Hepatocyte (in vitro differentiated cells): ENCODE measurements around the gene DDC. TPM values are rescaled to one million over a fixed set of nuclear protein-coding genes. Genes with fewer than 3 reads are reported as not detected.
A peak's percentile ranks its signal among the peaks of the same experiment; 100 is the strongest.

Source experiments
- DNase-seq: peaks from one replicate; pipeline ENCODE4 v3.0.0-alpha.2; 2016; ENCODE audit warnings: low spot score
- H2AFZ ChIP-seq: fragments of 200-600 bp; sonication (generic); 2 replicates; pipeline ENCODE4 v1.6.0; 2016; ENCODE audit warnings: antibody characterized with exemption, mild to moderate bottlenecking
- H3K27ac ChIP-seq: fragments of 200-600 bp; sonication (generic); 2 replicates; pipeline ENCODE4 v1.5.1; 2016; ENCODE audit warnings: mild to moderate bottlenecking
- H3K27me3 ChIP-seq: fragments of 200-600 bp; sonication (generic); 2 replicates; pipeline ENCODE4 v1.6.1; 2016
- H3K36me3 ChIP-seq: fragments of 200-600 bp; sonication (generic); replicated peaks from 2 replicates; pipeline ENCODE4 v1.5.1; 2016; ENCODE audit warnings: low read depth; ENCODE audit not compliant: insufficient read depth
- H3K4me1 ChIP-seq: fragments of 200-600 bp; sonication (generic); 2 replicates; pipeline ENCODE4 v1.5.1; 2016; ENCODE audit warnings: mild to moderate bottlenecking, moderate library complexity; ENCODE audit not compliant: insufficient read depth
- H3K4me2 ChIP-seq: fragments of 200-600 bp; sonication (generic); 2 replicates; pipeline ENCODE4 v1.6.0; 2016
- H3K4me3 ChIP-seq: fragments of 200-600 bp; sonication (generic); 2 replicates; pipeline ENCODE4 v1.5.1; 2016; ENCODE audit warnings: mild to moderate bottlenecking
- H3K79me2 ChIP-seq: fragments of 200-600 bp; sonication (generic); 2 replicates; pipeline ENCODE4 v1.6.0; 2017; ENCODE audit warnings: mild to moderate bottlenecking
- H3K9me2 ChIP-seq: fragments of 200-600 bp; sonication (generic); replicated peaks from 2 replicates; pipeline ENCODE4 v1.6.0; 2017; ENCODE audit warnings: mild to moderate bottlenecking; ENCODE audit not compliant: insufficient read depth
- H3K9me3 ChIP-seq: fragments of 200-600 bp; sonication (generic); 2 replicates; pipeline ENCODE4 v1.5.1; 2016; ENCODE audit warnings: low read depth, mild to moderate bottlenecking
- H4K20me1 ChIP-seq: fragments of 200-600 bp; sonication (generic); 2 replicates; pipeline ENCODE4 v1.6.0; 2016; ENCODE audit warnings: mild to moderate bottlenecking; ENCODE audit not compliant: insufficient read depth, poor library complexity, severe bottlenecking
- CTCF ChIP-seq: fragments of 200-600 bp; sonication (generic); IDR thresholded peaks from 2 replicates; pipeline ENCODE4 v1.5.1; 2016; ENCODE audit warnings: antibody characterized with exemption, mild to moderate bottlenecking; ENCODE audit not compliant: poor library complexity
- EZH2 ChIP-seq: fragments of 200-600 bp; sonication (generic); IDR thresholded peaks from 2 replicates; pipeline ENCODE4 v1.6.1; 2016; ENCODE audit warnings: antibody characterized with exemption, mild to moderate bottlenecking, borderline replicate concordance
- EZH2phosphoT487 ChIP-seq: fragments of 200-600 bp; sonication (generic); IDR thresholded peaks from one replicate; pipeline ENCODE4 v1.6.1; 2018; ENCODE audit warnings: antibody characterized with exemption, mild to moderate bottlenecking, low read depth, moderate library complexity; ENCODE audit not compliant: unreplicated experiment, severe bottlenecking
- WGBS: methylation state at CpG from one replicate; pipeline ENCODE4 v1.1.6; 2016; ENCODE audit warnings: low lambda C conversion rate; ENCODE audit errors: missing lambda C conversion rate; 5-methylcytosine and 5-hydroxymethylcytosine counted together
- polyA plus RNA-seq: library from polyadenylated mRNA; unstranded; fragments of >200 nt; fragmentation: Nextera tagmentation; extraction: Ambion mirVana; gene quantifications from 2 replicates; pipeline ENCODE4 v1.2.1, GENCODE V29; 2016
- total RNA-seq: library from RNA; depleted of rRNA; stranded (reverse); fragments of >200 nt; gene quantifications from 2 replicates; pipeline ENCODE4 v1.2.3, GENCODE V29; 2014

Gene DDC
- total and polyA plus RNA-seq, 2 experiments from 2014 or later, result 42.4 to 56.1 TPM

- Histone ChIP-seq H2AFZ (no peak overlapping the region), H3K79me2 (no peaks in the 10 kb centered on the region), H3K4me3 (no peak overlapping the region), H3K9me2 (no peaks in the 10 kb centered on the region), H3K9me3 (no peaks in the 10 kb centered on the region), H4K20me1 (no peaks in the 10 kb centered on the region), H3K27me3 (no peaks in the 10 kb centered on the region), H3K4me2 (no peak overlapping the region), H3K27ac (peak overlapping the region; percentile 78), H3K36me3 (no peaks in the 10 kb centered on the region), H3K4me1 (no peaks in the 10 kb centered on the region)
- no peak for DNase-seq
- WGBS, result 79% methylated on average over 14 of the region's 14 CpGs
- TF ChIP-seq EZH2phosphoT487 (no peak), CTCF (no peak), EZH2 (no peak)
These were observed 51.9 kb downstream of the DDC start for GRCh38 chr7:50513166-50513871.

- no peak for TF ChIP-seq CTCF
- TF ChIP-seq EZH2, result no peak
- TF ChIP-seq EZH2phosphoT487, result no peak
- Histone ChIP-seq H3K9me2 (no peaks in the 10 kb centered on the region), H4K20me1 (no peaks in the 10 kb centered on the region), H3K9me3 (no peaks in the 10 kb centered on the region), H2AFZ (no peak overlapping the region), H3K4me1 (no peaks in the 10 kb centered on the region), H3K79me2 (no peaks in the 10 kb centered on the region), H3K27me3 (no peaks in the 10 kb centered on the region), H3K4me3 (no peak overlapping the region), H3K36me3 (no peaks in the 10 kb centered on the region), H3K4me2 (no peak overlapping the region), H3K27ac (peak overlapping the region; percentile 78)
- DNase-seq, result no peak
These were observed 52.8 kb downstream of the DDC start for GRCh38 chr7:50512384-50512783.

DNA sequence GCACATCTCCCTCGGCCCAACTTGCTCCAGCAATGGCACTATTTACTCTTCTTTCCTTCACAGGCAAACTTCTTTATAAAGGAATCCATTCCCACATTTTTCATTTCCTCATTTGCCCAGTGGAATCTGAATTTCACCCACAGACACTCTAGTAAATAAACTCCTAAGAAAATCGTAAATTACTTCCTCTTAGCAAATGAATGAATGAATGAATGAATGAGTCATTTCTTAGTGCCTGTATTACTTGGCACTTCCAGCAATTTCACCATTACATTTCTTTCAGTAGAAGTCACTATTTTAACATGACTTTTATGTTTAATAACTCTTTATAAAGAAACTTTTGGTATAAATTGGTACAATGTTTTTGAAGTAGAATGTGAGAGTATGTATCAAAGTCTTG, 55.7 kb downstream of the DDC start:
- Histone ChIP-seq H3K27me3 (no peaks in the 10 kb centered on the region), H3K4me1 (no peaks in the 10 kb centered on the region), H2AFZ (no peak overlapping the region), H3K9me3 (no peaks in the 10 kb centered on the region), H3K36me3 (no peaks in the 10 kb centered on the region), H3K4me3 (no peak overlapping the region), H3K9me2 (no peaks in the 10 kb centered on the region), H3K4me2 (no peak overlapping the region), H3K27ac (no peak overlapping the region), H3K79me2 (no peaks in the 10 kb centered on the region), H4K20me1 (no peaks in the 10 kb centered on the region)
- TF ChIP-seq CTCF, result no peak
- no peak for TF ChIP-seq EZH2
- TF ChIP-seq EZH2phosphoT487, result no peak
- no peak for DNase-seq
- WGBS, result 89% methylated on average over 2 of the region's 2 CpGs
